SK-N-SH (cell line): ENCODE results near the gene ATP4A. TPM values are rescaled to one million over a fixed set of nuclear protein-coding genes. Genes with fewer than 3 reads are reported as not detected.

Source experiments
- CTCF ChIA-PET: fragments of 300-600, 350-600 bp; formaldehyde crosslinking; extraction: SDS; loops from one replicate; lab custom pipeline; 2021; lab: Yijun Ruan, JAX
- POLR2A ChIA-PET: fragments of 350-600 bp; sonication (Branson Sonifier 250); formaldehyde crosslinking; extraction: SDS; loops from one replicate; lab custom pipeline; 2020; ENCODE audit warnings: antibody characterized with exemption, inconsistent platforms; lab: Yijun Ruan, JAX
- DNase-seq: peaks from one replicate; pipeline ENCODE4 v3.0.0; 2012
- H2AFZ ChIP-seq: fragments of 200-600 bp; sonication (generic); 2 replicates; pipeline ENCODE4 v1.8.1; 2016; ENCODE audit warnings: antibody characterized with exemption, mild to moderate bottlenecking, low read depth
- H3F3A ChIP-seq: fragments of 200-600 bp; sonication (generic); replicated peaks from 2 replicates; pipeline ENCODE3; 2016; ENCODE audit warnings: antibody characterized with exemption, mild to moderate bottlenecking; ENCODE audit not compliant: insufficient read depth
- H3K27ac ChIP-seq, 2 experiments: fragments of 200-500 bp in 1 of 2; fragments of 200-600 bp in 1 of 2; sonication (Bioruptor generic) in 1 of 2; sonication (generic), shearing (Covaris generic) in 1 of 2; 2 replicates each; pipeline versions ENCODE4 v1.5.1 to v1.6.1; 2014 to 2016; ENCODE audit warnings: low read depth in 2 of 2, inconsistent platforms in 1 of 2, low read length in 1 of 2, mild to moderate bottlenecking in 1 of 2, mixed read lengths in 1 of 2
- H3K27me3 ChIP-seq: fragments of 200-600 bp; sonication (generic), shearing (Covaris generic); 2 replicates; pipeline ENCODE4 v1.6.1; 2016; ENCODE audit warnings: mixed run types; ENCODE audit not compliant: insufficient read depth
- H3K36me3 ChIP-seq, 2 experiments: fragments of 200-500 bp in 1 of 2; fragments of 200-600 bp in 1 of 2; sonication (Bioruptor generic) in 1 of 2; sonication (generic) in 1 of 2; replicated peaks in 1 of 2; 2 replicates each; pipeline versions ENCODE3 to v1.5.1; 2014 to 2016; ENCODE audit warnings: low read length in 1 of 2, mild to moderate bottlenecking in 1 of 2; ENCODE audit not compliant: insufficient read depth in 2 of 2, control insufficient read depth in 1 of 2
- H3K4me1 ChIP-seq, 2 experiments: fragments of 200-500 bp in 1 of 2; fragments of 200-600 bp in 1 of 2; sonication (Bioruptor generic) in 1 of 2; sonication (generic), shearing (Covaris generic) in 1 of 2; 2 replicates each; pipeline versions ENCODE4 v1.5.1 to v1.6.1; 2014 to 2016; ENCODE audit warnings: low read depth in 1 of 2, low read length in 1 of 2, mixed run types in 1 of 2; ENCODE audit not compliant: insufficient read depth in 2 of 2, control insufficient read depth in 1 of 2
- H3K4me2 ChIP-seq: fragments of 200-600 bp; sonication (generic), shearing (Covaris generic); 2 replicates; pipeline ENCODE4 v1.6.1; 2017; ENCODE audit warnings: mixed run types
- H3K4me3 ChIP-seq, 2 experiments: fragments of 200-500 bp in 1 of 2; fragments of 200-600 bp in 1 of 2; sonication (Bioruptor generic) in 1 of 2; sonication (generic), shearing (Covaris generic) in 1 of 2; 2 replicates each; pipeline versions ENCODE4 v1.5.1 to v1.8.1; 2014 to 2016; ENCODE audit warnings: low read depth in 2 of 2, inconsistent platforms in 1 of 2, low read length in 1 of 2, mild to moderate bottlenecking in 1 of 2, mixed read lengths in 1 of 2, moderate library complexity in 1 of 2
- H3K79me2 ChIP-seq: fragments of 200-600 bp; sonication (generic); 2 replicates; pipeline ENCODE4 v1.8.1; 2017; ENCODE audit warnings: mild to moderate bottlenecking; ENCODE audit not compliant: insufficient read depth
- H3K9ac ChIP-seq: fragments of 200-600 bp; sonication (generic); 2 replicates; pipeline ENCODE4 v1.6.1; 2017; ENCODE audit warnings: mixed run types
- H3K9me2 ChIP-seq: fragments of 200-600 bp; sonication (generic); 2 replicates; pipeline ENCODE4 v1.6.1; 2017; ENCODE audit warnings: mixed run types
- H3K9me3 ChIP-seq: fragments of 200-600 bp; sonication (generic); 2 replicates; pipeline ENCODE4 v1.6.1; 2017; ENCODE audit warnings: mixed run types, mild to moderate bottlenecking, moderate library complexity
- H4K20me1 ChIP-seq: fragments of 200-600 bp; sonication (generic); 2 replicates; pipeline ENCODE4 v1.6.1; 2017; ENCODE audit warnings: mild to moderate bottlenecking, mixed run types; ENCODE audit not compliant: insufficient read depth
- CHD2 ChIP-seq: fragments of 150-350 bp; IDR thresholded peaks from 2 replicates; pipeline ENCODE4 v1.6.1; 2018; ENCODE audit warnings: low read length; ENCODE audit not compliant: partially characterized antibody
- ELF1 ChIP-seq: IDR thresholded peaks from 2 replicates; pipeline ENCODE4 v1.4.0; 2012
- EZH2phosphoT487 ChIP-seq: fragments of 200-600 bp; sonication (generic); IDR thresholded peaks from 2 replicates; pipeline ENCODE4 v1.6.1; 2017; ENCODE audit warnings: low read depth, mixed run types, mild to moderate bottlenecking, antibody characterized with exemption, moderate library complexity, borderline replicate concordance
- FOXJ3 ChIP-seq: sonication (generic); formaldehyde crosslinking; IDR thresholded peaks from 2 replicates; pipeline ENCODE4 v1.5.1; 2020; ENCODE audit warnings: mild to moderate bottlenecking, missing genetic modification reagents
- FOXM1 ChIP-seq: IDR thresholded peaks from 2 replicates; pipeline ENCODE4 v1.4.0; 2012; ENCODE audit warnings: low read depth, mild to moderate bottlenecking
- GATA2 ChIP-seq: sonication (generic); formaldehyde crosslinking; IDR thresholded peaks from 2 replicates; pipeline ENCODE4 v1.5.0; 2020; ENCODE audit warnings: mild to moderate bottlenecking, missing genetic modification reagents
- MEF2A ChIP-seq: IDR thresholded peaks from 2 replicates; pipeline ENCODE4 v1.4.0; 2012; ENCODE audit warnings: low read depth, borderline replicate concordance
- MXI1 ChIP-seq: IDR thresholded peaks from 2 replicates; pipeline ENCODE4 v1.6.1; 2012; ENCODE audit warnings: mild to moderate bottlenecking, low read depth, low read length, improper control_type of control experiment
- NFIC ChIP-seq: IDR thresholded peaks from 2 replicates; pipeline ENCODE4 v1.4.0; 2012; ENCODE audit warnings: borderline replicate concordance
- NRF1 ChIP-seq: IDR thresholded peaks from 2 replicates; pipeline ENCODE4 v1.6.1; 2012; ENCODE audit warnings: low read depth, mild to moderate bottlenecking, low read length
- POLR2AphosphoS5 ChIP-seq: IDR thresholded peaks from 2 replicates; pipeline ENCODE4 v1.6.1; 2012; ENCODE audit warnings: low read depth, low read length
- RAD21 ChIP-seq: IDR thresholded peaks from 2 replicates; pipeline ENCODE4 v1.6.1; 2012; ENCODE audit warnings: mild to moderate bottlenecking, low read length
- RCOR1 ChIP-seq: fragments of 150-350 bp; IDR thresholded peaks from 2 replicates; pipeline ENCODE4 v1.6.1; 2017; ENCODE audit warnings: antibody characterized with exemption, low read length
- REST ChIP-seq: IDR thresholded peaks from 2 replicates; pipeline ENCODE4 v1.6.1; 2012; ENCODE audit warnings: mild to moderate bottlenecking, low read depth, low read length, moderate library complexity
- RFX5 ChIP-seq: IDR thresholded peaks from 2 replicates; pipeline ENCODE4 v1.6.1; 2012; ENCODE audit warnings: mild to moderate bottlenecking, improper control_type of control experiment, low read length
- RXRA ChIP-seq: IDR thresholded peaks from 2 replicates; pipeline ENCODE4 v1.4.0; 2012; ENCODE audit warnings: low read depth, mild to moderate bottlenecking, borderline replicate concordance
- SMC3 ChIP-seq: IDR thresholded peaks from 2 replicates; pipeline ENCODE4 v1.6.1; 2012; ENCODE audit warnings: low read depth, low read length, improper control_type of control experiment
- TCF12 ChIP-seq: IDR thresholded peaks from 2 replicates; pipeline ENCODE4 v1.4.0; 2012
- TEAD4 ChIP-seq: IDR thresholded peaks from 2 replicates; pipeline ENCODE4 v1.4.0; 2012; ENCODE audit warnings: mild to moderate bottlenecking, borderline replicate concordance; ENCODE audit not compliant: insufficient read depth
- USF1 ChIP-seq: IDR thresholded peaks from 2 replicates; pipeline ENCODE4 v1.4.0; 2012; ENCODE audit warnings: low read depth, borderline replicate concordance
- YY1 ChIP-seq: IDR thresholded peaks from 2 replicates; pipeline ENCODE4 v1.4.0; 2012; ENCODE audit warnings: low read depth, mild to moderate bottlenecking
- WGBS: methylation state at CpG from one replicate; pipeline ENCODE4 v1.1.6; 2017; ENCODE audit warnings: low lambda C conversion rate; 5-methylcytosine and 5-hydroxymethylcytosine counted together
- polyA plus RNA-seq, 3 experiments: library from polyadenylated mRNA; depleted of rRNA; stranded (reverse); fragments of >200 nt; gene quantifications; 2 replicates each; pipeline ENCODE4 v1.2.3, GENCODE V29; 2012
- TF ChIP-seq, protein P1 (sequence below): IDR thresholded peaks from 2 replicates; pipeline ENCODE4; 2012
- TF ChIP-seq, protein P2 (sequence below): IDR thresholded peaks from 2 replicates; pipeline ENCODE4 v1.4.0; 2012; ENCODE audit warnings: low read depth, borderline replicate concordance
- TF ChIP-seq, protein P3 (sequence below): fragments of 150-350 bp; IDR thresholded peaks from 2 replicates; pipeline ENCODE4 v1.6.1; 2017; ENCODE audit warnings: antibody characterized with exemption, low read length, low read depth, borderline replicate concordance
- TF ChIP-seq, protein P4 (sequence below): IDR thresholded peaks from 2 replicates; pipeline ENCODE4 v1.4.0; 2012; ENCODE audit warnings: low read depth

ATP4A gene
- polyA plus RNA-seq, 1 of the 3 experiments (the other 2 are of a cell fraction), result not detected

GRCh38 chr19:35545001-35545854, 18.2 kb downstream of the ATP4A start, which contains the start of gene TMEM147:
TMEM147 (plus strand) TSS chr19:35545626; CDS start chr19:35545740, 114 bp downstream.
- Histone ChIP-seq H4K20me1 (peaks cover 5% of the 10 kb centered on the region; the same call in 1 of the 2 replicates), H3K9ac (peak within 1 kb of the TSS; percentile 85), H3K4me3 (peak within 1 kb of the TSS; percentile 79 to 96), H3K79me2 (peaks cover 30% of the 10 kb centered on the region), H3K9me3 (no peaks in the 10 kb centered on the region), H3K27ac (peak within 1 kb of the TSS; percentile 52 to 77; a peak in 2 of 4 replicates), H3K36me3 (peaks cover 0 to 19% of the 10 kb centered on the region in 2 experiments), H3K4me1 (peaks cover 5 to 19% of the 10 kb centered on the region in 2 experiments; a peak in 2 of 4 replicates), H3K27me3 (no peaks in the 10 kb centered on the region), H3K4me2 (peak within 1 kb of the TSS; percentile 91), H3F3A (no peaks in the 10 kb centered on the region), H2AFZ (peak within 1 kb of the TSS; percentile 87), H3K9me2 (no peaks in the 10 kb centered on the region)
- DNase-seq, result peak; percentile 100
- 0% methylated on average over 33 of the region's 85 CpGs for WGBS
- POLR2A ChIA-PET, result no interaction called here
- CTCF ChIA-PET, result interaction anchor here (1.9 kb wide), 1 partner anchor 10 kb away, joined by 5 read pairs; no protein-coding TSS in a partner anchor
- TF ChIP-seq RAD21, result no peak
- TF ChIP-seq RXRA, result no peak
- TF ChIP-seq FOXM1, result no peak
- no peak for TF ChIP-seq EZH2phosphoT487
- TF ChIP-seq USF1, result peak; percentile 88
- peak; percentile 5; the same call in 1 of the 2 replicates for TF ChIP-seq TCF12
- TF ChIP-seq, protein P1, sequence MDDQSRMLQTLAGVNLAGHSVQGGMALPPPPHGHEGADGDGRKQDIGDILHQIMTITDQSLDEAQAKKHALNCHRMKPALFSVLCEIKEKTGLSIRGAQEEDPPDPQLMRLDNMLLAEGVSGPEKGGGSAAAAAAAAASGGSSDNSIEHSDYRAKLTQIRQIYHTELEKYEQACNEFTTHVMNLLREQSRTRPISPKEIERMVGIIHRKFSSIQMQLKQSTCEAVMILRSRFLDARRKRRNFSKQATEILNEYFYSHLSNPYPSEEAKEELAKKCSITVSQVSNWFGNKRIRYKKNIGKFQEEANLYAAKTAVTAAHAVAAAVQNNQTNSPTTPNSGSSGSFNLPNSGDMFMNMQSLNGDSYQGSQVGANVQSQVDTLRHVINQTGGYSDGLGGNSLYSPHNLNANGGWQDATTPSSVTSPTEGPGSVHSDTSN, result peak; percentile 32
- no peak for TF ChIP-seq MEF2A
- peak; percentile 72; the same call in 1 of the 2 replicates for TF ChIP-seq ELF1
- TF ChIP-seq NFIC, result no peak
- peak; percentile 73 for TF ChIP-seq RFX5
- TF ChIP-seq SMC3, result no peak
- no peak for TF ChIP-seq REST
- no peak for TF ChIP-seq TEAD4
- TF ChIP-seq POLR2AphosphoS5, result peak; percentile 89
- TF ChIP-seq, protein P2, sequence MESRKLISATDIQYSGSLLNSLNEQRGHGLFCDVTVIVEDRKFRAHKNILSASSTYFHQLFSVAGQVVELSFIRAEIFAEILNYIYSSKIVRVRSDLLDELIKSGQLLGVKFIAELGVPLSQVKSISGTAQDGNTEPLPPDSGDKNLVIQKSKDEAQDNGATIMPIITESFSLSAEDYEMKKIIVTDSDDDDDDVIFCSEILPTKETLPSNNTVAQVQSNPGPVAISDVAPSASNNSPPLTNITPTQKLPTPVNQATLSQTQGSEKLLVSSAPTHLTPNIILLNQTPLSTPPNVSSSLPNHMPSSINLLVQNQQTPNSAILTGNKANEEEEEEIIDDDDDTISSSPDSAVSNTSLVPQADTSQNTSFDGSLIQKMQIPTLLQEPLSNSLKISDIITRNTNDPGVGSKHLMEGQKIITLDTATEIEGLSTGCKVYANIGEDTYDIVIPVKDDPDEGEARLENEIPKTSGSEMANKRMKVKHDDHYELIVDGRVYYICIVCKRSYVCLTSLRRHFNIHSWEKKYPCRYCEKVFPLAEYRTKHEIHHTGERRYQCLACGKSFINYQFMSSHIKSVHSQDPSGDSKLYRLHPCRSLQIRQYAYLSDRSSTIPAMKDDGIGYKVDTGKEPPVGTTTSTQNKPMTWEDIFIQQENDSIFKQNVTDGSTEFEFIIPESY, result no peak
- TF ChIP-seq, protein P3, sequence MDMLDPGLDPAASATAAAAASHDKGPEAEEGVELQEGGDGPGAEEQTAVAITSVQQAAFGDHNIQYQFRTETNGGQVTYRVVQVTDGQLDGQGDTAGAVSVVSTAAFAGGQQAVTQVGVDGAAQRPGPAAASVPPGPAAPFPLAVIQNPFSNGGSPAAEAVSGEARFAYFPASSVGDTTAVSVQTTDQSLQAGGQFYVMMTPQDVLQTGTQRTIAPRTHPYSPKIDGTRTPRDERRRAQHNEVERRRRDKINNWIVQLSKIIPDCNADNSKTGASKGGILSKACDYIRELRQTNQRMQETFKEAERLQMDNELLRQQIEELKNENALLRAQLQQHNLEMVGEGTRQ, result peak; percentile 55
- peak; percentile 73 for TF ChIP-seq MXI1
- no peak for TF ChIP-seq FOXJ3 (CRISPR knock-in tag)
- no peak for TF ChIP-seq RCOR1
- TF ChIP-seq YY1, result peak; percentile 54; the same call in 1 of the 2 replicates
- TF ChIP-seq NRF1, result no peak
- no peak for TF ChIP-seq GATA2 (CRISPR knock-in tag)
- TF ChIP-seq CHD2, result peak; percentile 68
- TF ChIP-seq, protein P4, sequence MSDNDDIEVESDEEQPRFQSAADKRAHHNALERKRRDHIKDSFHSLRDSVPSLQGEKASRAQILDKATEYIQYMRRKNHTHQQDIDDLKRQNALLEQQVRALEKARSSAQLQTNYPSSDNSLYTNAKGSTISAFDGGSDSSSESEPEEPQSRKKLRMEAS, result peak; percentile 83
